Coronary artery (tissue), 2 donors: ENCODE data around the gene P3H4.

Experiments used
- DNase-seq: peaks from one replicate; pipeline ENCODE4 v3.0.0-alpha.2; 2017; ENCODE audit warnings: low spot score
- H3K27ac ChIP-seq, 2 donors: fragments of 200-600 bp; sonication (generic); one replicate each; pipeline ENCODE4 v1.5.1; 2016 to 2019
- H3K4me3 ChIP-seq: fragments of 200-600 bp; sonication (generic); 2 replicates; pipeline ENCODE4 v1.5.1; 2016; ENCODE audit warnings: mild to moderate bottlenecking, moderate library complexity
- CTCF ChIP-seq: fragments of 200-600 bp; sonication (generic); IDR thresholded peaks from one replicate; pipeline ENCODE4 v1.5.1; 2019; ENCODE audit warnings: antibody characterized with exemption

The P3H4 gene

GRCh38 chr17:41816637-41817320 lies 5.0 kb upstream of the P3H4 start:
- TF ChIP-seq CTCF, result no peak
- Histone ChIP-seq H3K27ac (no peak overlapping the region), H3K4me3 (no peak overlapping the region)
- no peak for DNase-seq

GRCh38 chr17:41814195-41814594 lies 2.4 kb upstream of the P3H4 start:
- DNase-seq, result no peak
- TF ChIP-seq CTCF, result no peak
- Histone ChIP-seq H3K27ac (peak overlapping the region; percentile 51 to 90), H3K4me3 (peak overlapping the region; percentile 95)

GRCh38 chr17:41813699-41814124 lies 2.0 kb upstream of the P3H4 start:
- Histone ChIP-seq H3K4me3 (peak overlapping the region; percentile 95), H3K27ac (peak overlapping the region; percentile 51 to 90)
- DNase-seq, result no peak
- no peak for TF ChIP-seq CTCF

- H3K4me3 ChIP-seq, result peak overlapping the region; percentile 95
- no peak for TF ChIP-seq CTCF
- DNase-seq, result no peak
- H3K27ac ChIP-seq, result peak overlapping the region; percentile 51 to 90
These were observed 1.5 kb upstream of the P3H4 start for GRCh38 chr17:41813152-41813680.

- TF ChIP-seq CTCF, result no peak
- DNase-seq, result no peak
- peak within 1 kb of the TSS; percentile 51 to 90 for H3K27ac ChIP-seq
- peak within 1 kb of the TSS; percentile 95 for H3K4me3 ChIP-seq
These were observed 817 bp upstream of the P3H4 start, which contains the start of gene FKBP10 for GRCh38 chr17:41812381-41813151. FKBP10 (plus strand) TSS chr17:41813004; CDS start chr17:41813035, 31 bp downstream.

- peak overlapping the region; percentile 51 to 90 for H3K27ac ChIP-seq
- no peak for TF ChIP-seq CTCF
- H3K4me3 ChIP-seq, result peak overlapping the region; percentile 95
- no peak for DNase-seq
These were observed 845 bp downstream of the P3H4 start for GRCh38 chr17:41810659-41811548.
